ENCODE data around the gene MRPL18.
"Not testable (repeated sequence)": the region's sequence is repeated elsewhere in the genome, so short reads cannot be mapped to it uniquely, and the experiment has no call there.

The MRPL18 gene

GRCh38 chr6:159772196-159772595, 18.1 kb upstream of the MRPL18 start:
- no peak for DNase-seq (ENCODE audit: low read depth, low spot score)

GRCh38 chr6:159777240-159777904, 12.9 kb upstream of the MRPL18 start:
- no peak for DNase-seq (ENCODE audit: low read depth, low spot score)

GRCh38 chr6:159778131-159778530, 12.1 kb upstream of the MRPL18 start:
- DNase-seq (ENCODE audit: low read depth, low spot score), result no peak

- DNase-seq (ENCODE audit: low read depth, low spot score), result no peak
These were observed 11.6 kb upstream of the MRPL18 start for GRCh38 chr6:159778542-159779103.

GRCh38 chr6:159788276-159788675, 2.0 kb upstream of the MRPL18 start:
- DNase-seq (ENCODE audit: low read depth, low spot score), result no peak

GRCh38 chr6:159788753-159789376, 1.4 kb upstream of the MRPL18 start:
- no peak for DNase-seq (ENCODE audit: low read depth, low spot score)

- peak; percentile 99 for DNase-seq (ENCODE audit: low read depth, low spot score)
These were observed 704 bp upstream of the MRPL18 start, which contains the start of gene TCP1 for GRCh38 chr6:159789377-159790148. Gene TCP1 (minus strand): TSS chr6:159789602. CDS start chr6:159789468, 134 bp downstream.

- DNase-seq (ENCODE audit: low read depth, low spot score), result no peak
These were observed 810 bp downstream of the MRPL18 start for GRCh38 chr6:159790956-159791598.

GRCh38 chr6:159794976-159795375, 4.7 kb downstream of the MRPL18 start:
- DNase-seq (ENCODE audit: low read depth, low spot score), result not testable (repeated sequence)

- no peak for DNase-seq (ENCODE audit: low read depth, low spot score)
These were observed 7.3 kb downstream of the MRPL18 start for GRCh38 chr6:159797554-159797953.

GRCh38 chr6:159800141-159800865, 10.0 kb downstream of the MRPL18 start, which contains the start of gene PNLDC1:
Gene PNLDC1 (plus strand): TSS chr6:159800276. CDS start chr6:159800308, 32 bp downstream.
- no peak for DNase-seq (ENCODE audit: low read depth, low spot score)

GRCh38 chr6:159801935-159802334, 11.7 kb downstream of the MRPL18 start:
- DNase-seq (ENCODE audit: low read depth, low spot score), result no peak

GRCh38 chr6:159804504-159804903, 14.2 kb downstream of the MRPL18 start:
- no peak for DNase-seq (ENCODE audit: low read depth, low spot score)

GRCh38 chr6:159805440-159806020, 15.3 kb downstream of the MRPL18 start:
- no peak for DNase-seq (ENCODE audit: low read depth, low spot score)

GRCh38 chr6:159806021-159806458, 15.8 kb downstream of the MRPL18 start:
- DNase-seq (ENCODE audit: low read depth, low spot score), result no peak

GRCh38 chr6:159807150-159807858, 17.0 kb downstream of the MRPL18 start:
- no peak for DNase-seq (ENCODE audit: low read depth, low spot score)

GRCh38 chr6:159808647-159809046, 18.4 kb downstream of the MRPL18 start:
- DNase-seq (ENCODE audit: low read depth, low spot score), result no peak

- no peak for DNase-seq (ENCODE audit: low read depth, low spot score)
These were observed 18.9 kb downstream of the MRPL18 start for GRCh38 chr6:159809149-159809548.

- no peak for DNase-seq (ENCODE audit: low read depth, low spot score)
These were observed 23.5 kb downstream of the MRPL18 start for GRCh38 chr6:159813781-159814180.

- no peak for DNase-seq (ENCODE audit: low read depth, low spot score)
These were observed 25.1 kb downstream of the MRPL18 start for GRCh38 chr6:159815410-159815809.

Data from iPS DF 19.7 (cell line).